Duodenal mucosa (tissue), 2 donors: ENCODE results near the gene RAB33A.

Experiments
- H3K27ac ChIP-seq: one replicate; pipeline ENCODE4 v1.7.0; 2013; ENCODE audit warnings: low read depth, low read length
- H3K27me3 ChIP-seq, 2 donors: one replicate each; pipeline ENCODE4 v1.7.0; 2013; ENCODE audit warnings: low read length in 2 of 2, control low read depth in 1 of 2; ENCODE audit not compliant: insufficient read depth in 2 of 2, control insufficient read depth in 1 of 2
- H3K36me3 ChIP-seq, 2 donors: one replicate each; pipeline ENCODE4 v1.7.0; 2013; ENCODE audit warnings: low read length in 2 of 2, control low read depth in 1 of 2; ENCODE audit not compliant: insufficient read depth in 2 of 2, control insufficient read depth in 1 of 2
- H3K4me1 ChIP-seq, 2 donors: one replicate each; pipeline ENCODE4 v1.7.0; 2013; ENCODE audit warnings: low read length in 2 of 2, control low read depth in 1 of 2; ENCODE audit not compliant: insufficient read depth in 2 of 2, control insufficient read depth in 1 of 2
- H3K4me3 ChIP-seq, 2 donors: one replicate each; pipeline ENCODE4 v1.7.0; 2013; ENCODE audit warnings: low read length in 2 of 2, low read depth in 1 of 2
- H3K9ac ChIP-seq, 2 donors: one replicate each; pipeline ENCODE4 v1.7.0; 2013; ENCODE audit warnings: low read length in 2 of 2, low read depth in 1 of 2
- H3K9me3 ChIP-seq, 2 donors: one replicate each; pipeline ENCODE4 v1.7.0; 2013; ENCODE audit warnings: low read length in 2 of 2, control low read depth in 1 of 2; ENCODE audit not compliant: control insufficient read depth in 1 of 2

The RAB33A gene

DNA sequence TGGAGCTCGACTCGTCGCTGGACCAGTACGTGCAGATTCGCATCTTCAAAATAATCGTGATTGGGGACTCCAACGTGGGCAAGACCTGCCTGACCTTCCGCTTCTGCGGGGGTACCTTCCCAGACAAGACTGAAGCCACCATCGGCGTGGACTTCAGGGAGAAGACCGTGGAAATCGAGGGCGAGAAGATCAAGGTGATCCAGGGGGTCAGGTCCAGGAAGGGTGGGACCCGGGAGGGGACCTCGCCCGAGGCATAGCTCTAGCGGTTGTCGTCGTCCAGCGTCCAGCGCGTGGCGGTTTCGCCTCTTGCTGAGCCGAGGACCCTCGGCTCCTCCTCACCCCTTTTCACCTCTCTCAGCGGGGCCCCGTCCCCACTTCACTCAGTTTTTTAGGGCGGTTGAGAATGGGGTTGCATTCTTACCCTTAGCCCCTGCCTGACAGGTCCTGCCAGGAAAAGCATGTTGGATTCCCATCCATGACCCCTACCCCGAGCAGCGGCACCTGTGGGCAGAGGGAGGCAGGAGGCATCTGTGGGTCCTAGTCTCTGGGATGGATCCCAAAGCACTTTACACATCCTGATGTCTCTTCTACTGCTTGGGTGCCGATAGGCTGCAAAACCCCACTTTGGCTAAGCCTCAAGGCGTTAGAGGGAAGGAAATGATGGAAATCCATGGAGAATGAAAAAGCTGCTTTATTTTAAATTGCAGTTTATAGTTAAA is 524 bp downstream of the RAB33A start:
- Histone ChIP-seq H3K9me3 (no peaks in the 10 kb centered on the region), H3K27me3 (no peaks in the 10 kb centered on the region), H3K4me3 (peak overlapping the region; percentile 62 to 66), H3K27ac (no peak overlapping the region), H3K36me3 (no peaks in the 10 kb centered on the region), H3K4me1 (peaks cover 4 to 8% of the 10 kb centered on the region in 2 donors), H3K9ac (peak overlapping the region in 1 of 2 donors; percentile 25)

DNA sequence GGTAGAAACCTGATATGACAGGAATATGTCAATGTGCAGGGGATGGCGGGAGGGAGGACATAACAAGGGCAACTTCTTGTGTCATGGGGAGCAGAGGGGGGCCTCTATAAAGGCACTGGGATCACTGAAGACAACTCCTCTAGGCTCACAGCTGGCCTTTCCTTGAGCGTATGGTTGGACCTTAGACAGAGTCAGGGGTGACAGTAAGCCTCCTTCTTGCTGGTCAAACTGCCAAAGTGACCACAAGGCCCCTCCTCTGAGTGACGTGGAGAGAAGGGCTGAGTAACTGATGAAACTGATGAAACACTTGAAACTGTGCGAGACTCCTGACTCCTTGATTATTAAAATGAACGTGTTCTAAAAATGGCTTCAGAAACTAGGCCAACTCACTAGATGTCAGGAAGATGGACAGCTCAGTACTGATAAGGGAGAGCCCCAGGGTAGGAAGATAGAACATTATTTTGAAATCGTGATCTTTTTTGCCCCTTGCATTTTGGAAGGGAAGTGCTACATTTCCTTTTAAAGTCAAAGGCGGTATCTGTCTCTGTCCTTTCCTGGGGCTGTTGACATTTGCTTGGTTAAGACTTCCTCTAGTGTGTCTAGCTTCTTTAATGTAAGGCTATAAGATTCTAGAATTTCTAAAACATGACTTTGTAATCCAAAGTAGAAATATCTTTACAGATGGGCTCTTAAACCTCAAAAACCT is 1.6 kb downstream of the RAB33A start:
- Histone ChIP-seq H3K36me3 (no peaks in the 10 kb centered on the region), H3K4me3 (peak overlapping the region in 1 of 2 donors; percentile 66), H3K9ac (peak overlapping the region in 1 of 2 donors; percentile 25), H3K9me3 (no peaks in the 10 kb centered on the region), H3K27me3 (no peaks in the 10 kb centered on the region), H3K4me1 (peaks cover 4 to 8% of the 10 kb centered on the region in 2 donors), H3K27ac (peak overlapping the region; percentile 25)

DNA sequence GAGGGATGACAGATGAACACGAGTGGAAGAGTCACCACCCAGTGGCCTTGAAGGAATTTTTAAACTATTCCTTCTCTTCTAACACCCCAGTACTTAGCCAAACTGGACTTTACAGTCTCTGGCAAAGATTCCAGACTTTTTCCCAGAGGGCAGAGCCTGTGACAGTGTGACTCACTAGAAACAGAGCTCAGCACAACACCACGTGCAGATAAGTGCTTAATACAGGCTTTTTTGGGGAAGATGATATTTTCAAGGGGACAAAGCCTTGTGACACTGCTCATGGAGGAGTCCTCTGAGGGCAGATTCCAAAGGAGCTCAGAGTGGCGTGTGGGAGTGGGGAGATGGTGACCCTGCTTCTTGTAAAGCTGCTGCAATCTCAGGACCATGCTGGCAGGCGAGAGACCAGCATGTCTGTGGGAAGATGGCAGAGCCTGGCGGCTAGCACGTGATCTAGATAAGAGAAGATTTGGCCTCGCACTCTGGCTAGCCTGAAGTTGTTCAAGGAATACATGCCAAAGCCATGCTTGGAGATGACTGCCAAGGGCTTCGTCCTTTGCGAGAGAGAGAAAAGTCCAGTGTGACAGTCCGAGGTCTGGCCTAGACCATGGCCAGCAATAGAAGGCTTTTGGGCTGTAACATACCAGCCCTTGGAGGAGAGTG is 2.4 kb downstream of the RAB33A start:
- Histone ChIP-seq H3K9me3 (no peaks in the 10 kb centered on the region), H3K4me3 (no peak overlapping the region), H3K27ac (no peak overlapping the region), H3K9ac (no peak overlapping the region), H3K4me1 (peaks cover 4 to 8% of the 10 kb centered on the region in 2 donors), H3K36me3 (no peaks in the 10 kb centered on the region), H3K27me3 (no peaks in the 10 kb centered on the region)

DNA sequence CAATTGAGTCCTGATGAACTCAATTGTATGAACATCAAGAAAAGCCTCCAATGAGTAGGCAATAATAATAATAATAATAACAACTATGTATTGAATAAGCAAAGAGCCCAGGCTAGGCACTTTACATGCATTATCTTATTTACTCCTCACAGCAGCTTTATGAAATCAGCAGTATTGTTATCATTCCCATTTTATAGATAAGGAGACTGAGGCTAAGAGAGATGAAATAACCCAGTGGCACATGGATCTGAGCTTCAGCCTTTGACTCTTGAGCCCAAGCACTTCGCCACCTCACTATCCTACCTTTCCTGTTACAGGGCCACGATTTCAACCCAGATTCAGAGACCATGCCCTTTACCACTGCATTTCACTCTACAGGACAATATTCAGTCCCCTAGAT is 3.2 kb downstream of the RAB33A start:
- no peak overlapping the region for H3K9ac ChIP-seq
- no peak overlapping the region for H3K27ac ChIP-seq
- no peaks in the 10 kb centered on the region for H3K9me3 ChIP-seq

DNA sequence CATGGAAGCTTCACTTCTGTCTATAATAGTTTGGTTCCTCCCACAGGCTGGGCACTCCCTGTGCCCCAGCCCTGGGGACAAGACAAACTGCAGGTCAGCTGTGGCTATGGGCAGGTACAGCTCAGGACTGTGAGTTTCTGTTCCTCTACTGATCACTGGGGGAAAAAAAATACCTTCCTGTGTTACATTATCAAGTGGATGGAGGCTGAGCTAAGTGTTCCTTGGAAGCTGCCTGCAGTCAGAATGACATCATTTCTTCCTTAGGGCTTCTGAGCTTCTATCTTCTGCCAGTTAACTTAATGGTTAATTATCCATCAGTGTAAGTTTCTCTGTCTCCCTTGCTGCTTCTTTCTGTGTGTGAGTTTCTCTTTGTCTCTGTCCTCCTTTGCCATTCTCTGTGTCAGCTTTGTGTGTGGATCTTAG is 4.6 kb downstream of the RAB33A start:
- H3K36me3 ChIP-seq: no peaks in the 10 kb centered on the region
- H3K4me3 ChIP-seq: no peak overlapping the region
- no peak overlapping the region for H3K27ac ChIP-seq
- H3K9me3 ChIP-seq: no peaks in the 10 kb centered on the region
- H3K4me1 ChIP-seq: peaks cover 4 to 8% of the 10 kb centered on the region in 2 donors
- H3K9ac ChIP-seq: no peak overlapping the region
- H3K27me3 ChIP-seq: no peaks in the 10 kb centered on the region

More for the DNA sequence above, 3.2 kb downstream of the RAB33A start:
- Histone ChIP-seq H3K4me1 (peaks cover 4 to 8% of the 10 kb centered on the region in 2 donors), H3K4me3 (no peak overlapping the region), H3K36me3 (no peaks in the 10 kb centered on the region), H3K27me3 (no peaks in the 10 kb centered on the region)

DNA sequence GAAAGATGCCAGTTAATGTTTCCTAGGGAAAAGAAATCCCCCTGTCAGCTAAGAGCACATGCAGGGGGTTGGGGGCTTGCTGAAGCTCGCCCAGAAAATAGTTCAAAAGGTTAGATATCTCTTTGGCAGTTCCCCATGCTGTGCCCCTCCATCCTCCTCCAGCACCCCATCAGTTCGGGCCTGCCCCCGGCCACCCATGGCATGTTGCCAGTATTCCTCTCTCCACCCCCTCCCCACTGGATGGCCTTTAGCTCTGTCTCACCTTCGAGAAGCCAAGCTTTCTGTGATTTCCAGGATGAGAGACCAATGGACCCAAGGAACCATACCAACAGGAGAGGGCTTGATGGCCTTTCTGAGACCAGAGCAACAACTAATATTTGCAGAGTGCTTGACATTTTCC is 5.2 kb downstream of the RAB33A start:
- Histone ChIP-seq H3K4me1 (peaks cover 4 to 8% of the 10 kb centered on the region in 2 donors), H3K27ac (no peak overlapping the region), H3K4me3 (no peak overlapping the region), H3K9me3 (no peaks in the 10 kb centered on the region), H3K36me3 (no peaks in the 10 kb centered on the region), H3K27me3 (no peaks in the 10 kb centered on the region), H3K9ac (no peak overlapping the region)

DNA sequence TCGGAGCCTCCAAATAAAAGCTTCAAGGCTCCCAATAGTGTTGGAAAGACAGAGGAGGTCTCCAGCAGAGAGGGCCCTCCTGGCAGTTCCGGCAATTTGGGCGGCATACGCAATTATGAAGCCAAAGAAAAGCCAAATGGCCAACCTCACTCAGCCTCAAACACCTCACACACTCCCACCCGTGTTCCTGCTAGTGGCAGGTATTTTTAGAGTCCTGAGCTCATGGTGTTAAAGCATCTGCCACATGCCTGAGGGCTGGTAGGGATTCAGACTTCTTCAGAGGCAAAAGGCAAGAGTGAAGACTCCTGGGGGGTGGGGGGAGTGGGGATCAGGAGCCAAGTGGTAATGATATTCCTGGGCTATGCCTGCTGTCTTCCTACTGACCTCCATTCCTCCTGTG is 7.4 kb downstream of the RAB33A start:
- Histone ChIP-seq H3K9ac (no peak overlapping the region), H3K27me3 (no peaks in the 10 kb centered on the region), H3K9me3 (no peaks in the 10 kb centered on the region), H3K27ac (no peak overlapping the region), H3K4me3 (no peak overlapping the region), H3K36me3 (no peaks in the 10 kb centered on the region), H3K4me1 (peaks cover 4 to 5% of the 10 kb centered on the region in 2 donors)

DNA sequence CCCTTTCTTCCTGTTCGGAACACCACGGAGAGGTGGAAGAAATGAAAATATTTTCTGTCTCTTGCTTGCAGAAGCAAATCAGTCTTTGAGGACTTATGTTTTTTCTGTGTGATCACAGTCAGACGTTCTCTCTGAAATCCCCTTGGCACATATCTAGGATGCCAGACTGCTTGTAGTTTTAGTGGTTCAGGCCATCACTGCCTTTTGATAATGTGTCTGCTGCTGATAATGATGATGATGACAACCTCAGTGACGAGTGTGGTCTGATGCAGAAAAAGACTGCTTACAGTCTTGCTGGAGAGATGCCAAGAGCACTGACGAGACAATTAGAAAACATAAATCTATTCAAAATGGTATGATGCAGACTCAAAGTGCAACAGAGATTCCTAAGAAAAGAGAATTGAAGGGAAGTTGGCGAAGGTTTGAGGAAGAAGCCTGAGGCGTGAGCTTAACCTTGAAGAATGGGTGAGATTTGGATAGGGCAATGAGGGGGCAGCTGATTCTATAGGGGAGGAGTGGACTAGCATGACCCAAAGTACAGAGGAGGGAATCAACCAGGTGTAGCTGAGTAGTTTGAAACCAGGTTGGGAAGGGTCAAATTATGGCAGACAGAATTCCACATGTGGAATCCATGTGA is 7.9 kb downstream of the RAB33A start:
- Histone ChIP-seq H3K27me3 (no peaks in the 10 kb centered on the region), H3K36me3 (no peaks in the 10 kb centered on the region), H3K9ac (no peak overlapping the region), H3K9me3 (no peaks in the 10 kb centered on the region), H3K4me3 (no peak overlapping the region), H3K27ac (no peak overlapping the region), H3K4me1 (no peaks in the 10 kb centered on the region)

DNA sequence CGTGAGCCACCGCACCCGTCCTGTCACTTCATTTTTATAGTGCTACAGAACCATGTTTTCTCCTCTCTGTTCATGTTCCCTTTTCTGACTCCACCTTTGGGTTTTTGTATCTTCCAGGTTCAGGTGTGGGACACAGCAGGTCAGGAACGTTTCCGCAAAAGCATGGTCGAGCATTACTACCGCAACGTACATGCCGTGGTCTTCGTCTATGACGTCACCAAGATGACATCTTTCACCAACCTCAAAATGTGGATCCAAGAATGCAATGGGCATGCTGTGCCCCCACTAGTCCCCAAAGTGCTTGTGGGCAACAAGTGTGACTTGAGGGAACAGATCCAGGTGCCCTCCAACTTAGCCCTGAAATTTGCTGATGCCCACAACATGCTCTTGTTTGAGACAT is 12.4 kb downstream of the RAB33A start:
- no peaks in the 10 kb centered on the region for H3K9me3 ChIP-seq
- no peak overlapping the region for H3K9ac ChIP-seq
- no peak overlapping the region for H3K27ac ChIP-seq
- no peaks in the 10 kb centered on the region for H3K27me3 ChIP-seq
- no peaks in the 10 kb centered on the region for H3K36me3 ChIP-seq
- H3K4me3 ChIP-seq: no peak overlapping the region
- no peaks in the 10 kb centered on the region for H3K4me1 ChIP-seq

DNA sequence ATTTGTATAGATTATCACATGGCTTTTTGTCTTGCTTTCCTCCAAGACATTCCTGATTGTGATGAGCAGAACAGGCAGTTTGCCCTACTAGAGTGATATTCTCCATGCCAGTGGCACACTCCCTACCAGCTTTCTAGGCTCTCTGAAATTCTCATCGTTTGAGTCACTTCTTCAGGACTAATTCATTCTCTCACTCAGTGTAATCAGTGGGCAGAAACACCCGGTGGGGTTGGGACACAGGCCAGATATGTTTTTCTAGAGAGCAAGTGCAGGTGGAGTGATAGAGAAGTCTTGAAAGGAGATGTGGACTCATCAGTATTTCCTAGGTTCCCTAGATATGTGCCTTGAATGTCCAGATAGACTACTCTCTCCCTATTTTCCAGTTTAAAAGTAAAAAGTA is 13.1 kb downstream of the RAB33A start:
- H3K4me1 ChIP-seq: no peaks in the 10 kb centered on the region
- H3K9me3 ChIP-seq: no peaks in the 10 kb centered on the region
- no peak overlapping the region for H3K4me3 ChIP-seq
- H3K27ac ChIP-seq: no peak overlapping the region
- H3K9ac ChIP-seq: no peak overlapping the region
- H3K36me3 ChIP-seq: no peaks in the 10 kb centered on the region
- no peaks in the 10 kb centered on the region for H3K27me3 ChIP-seq
